Ammon's horn (tissue), 1 donor: ENCODE measurements around the gene OCRL.
"Not testable (repeated sequence)": the region's sequence is repeated elsewhere in the genome, so short reads cannot be mapped to it uniquely, and the experiment has no call there.

Source experiments
- DNase-seq: peaks from one replicate; pipeline ENCODE4 v3.0.0-alpha.2; 2016; ENCODE audit warnings: low spot score

The OCRL gene

GRCh38 chrX:129534816-129535578 lies 5.1 kb upstream of the OCRL start:
- no peak for DNase-seq

GRCh38 chrX:129540722-129541184 lies 694 bp downstream of the OCRL start:
- DNase-seq = no peak

GRCh38 chrX:129544780-129545179 lies 4.7 kb downstream of the OCRL start:
- DNase-seq = no peak

DNA sequence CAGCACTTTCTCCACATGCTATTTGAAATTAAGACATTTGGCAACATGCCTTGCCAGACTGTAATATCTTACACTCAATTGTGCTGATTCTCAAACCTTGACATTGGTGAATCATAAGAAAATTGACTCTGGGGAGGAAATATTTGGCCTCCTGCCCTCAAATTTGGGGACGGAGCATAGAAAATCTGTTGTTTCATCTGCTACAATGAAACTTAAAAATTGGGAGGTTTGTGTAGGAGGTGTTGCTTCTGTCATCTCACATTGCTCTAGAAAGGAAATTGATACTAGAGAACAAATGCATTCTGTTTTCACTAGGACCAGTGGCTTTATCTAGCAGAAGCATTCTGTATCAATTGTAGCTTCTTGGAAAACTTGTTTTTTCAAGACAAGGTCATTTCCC lies 5.3 kb downstream of the OCRL start:
- no peak for DNase-seq

DNA sequence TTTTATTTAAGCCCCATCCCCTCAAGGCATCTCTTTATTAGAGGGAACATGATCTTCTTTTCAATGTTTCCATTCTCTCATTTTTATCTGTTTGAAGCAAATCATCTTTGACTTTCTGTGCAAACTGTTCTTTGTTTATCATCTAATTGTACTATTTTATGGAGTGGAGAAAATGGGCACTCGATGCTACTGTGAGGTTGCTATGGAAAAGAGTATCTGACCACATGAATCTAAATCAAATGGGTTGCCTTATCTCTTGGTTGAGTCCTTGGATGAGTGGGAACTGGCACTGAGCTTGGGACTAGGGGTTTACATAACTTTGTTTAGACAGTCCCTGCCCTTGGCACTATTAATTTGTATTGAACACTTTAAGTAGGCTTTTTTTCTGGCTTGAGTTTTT lies 9.1 kb downstream of the OCRL start:
- no peak for DNase-seq

- DNase-seq = no peak
These were observed 13.7 kb downstream of the OCRL start for GRCh38 chrX:129553619-129554288.

DNA sequence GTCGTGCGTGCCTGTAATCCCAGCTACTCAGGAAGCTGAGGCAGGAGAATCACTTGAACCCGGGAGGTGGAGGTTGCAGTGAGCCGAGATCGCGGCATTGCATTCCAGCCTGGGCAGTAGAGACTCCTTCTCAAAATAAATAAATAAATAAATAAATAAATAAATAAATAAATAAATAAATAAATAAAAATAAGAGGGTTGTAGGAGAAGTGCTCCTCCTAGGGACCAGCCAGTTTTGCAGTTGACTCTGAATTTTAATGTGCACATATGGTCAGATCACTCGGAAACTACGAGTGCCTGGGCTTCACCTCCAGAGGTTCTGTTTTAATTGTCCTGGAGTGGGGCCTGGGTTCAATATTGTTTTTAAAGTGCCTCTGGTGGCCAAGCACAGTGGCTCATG lies 14.8 kb downstream of the OCRL start:
- DNase-seq = not testable (repeated sequence)

DNA sequence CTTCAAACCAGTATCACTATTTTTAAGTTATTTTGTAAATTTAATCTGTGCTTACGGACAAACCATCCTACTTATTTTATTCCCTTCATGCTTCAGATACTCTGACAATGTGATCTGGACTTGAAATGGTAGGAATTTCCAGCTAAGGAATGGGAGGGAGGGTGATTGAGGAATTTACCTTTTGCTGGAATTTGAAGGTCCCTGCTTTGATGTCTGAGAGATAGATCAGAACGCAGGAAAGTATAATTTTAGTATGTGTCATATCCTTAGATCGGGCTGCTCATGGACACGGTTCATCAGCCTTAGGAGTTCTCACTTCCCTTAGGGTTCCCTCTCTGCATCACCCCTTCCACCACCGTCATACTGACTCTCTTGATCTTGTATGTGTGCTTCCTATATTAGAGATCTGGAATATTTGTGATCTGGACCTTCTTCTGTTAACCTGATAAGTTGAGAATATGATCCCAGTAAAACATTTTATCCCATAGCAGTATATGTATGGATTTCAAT lies 16.8 kb downstream of the OCRL start:
- DNase-seq = no peak

- no peak for DNase-seq
These were observed 17.9 kb downstream of the OCRL start for GRCh38 chrX:129557844-129558480.

DNA sequence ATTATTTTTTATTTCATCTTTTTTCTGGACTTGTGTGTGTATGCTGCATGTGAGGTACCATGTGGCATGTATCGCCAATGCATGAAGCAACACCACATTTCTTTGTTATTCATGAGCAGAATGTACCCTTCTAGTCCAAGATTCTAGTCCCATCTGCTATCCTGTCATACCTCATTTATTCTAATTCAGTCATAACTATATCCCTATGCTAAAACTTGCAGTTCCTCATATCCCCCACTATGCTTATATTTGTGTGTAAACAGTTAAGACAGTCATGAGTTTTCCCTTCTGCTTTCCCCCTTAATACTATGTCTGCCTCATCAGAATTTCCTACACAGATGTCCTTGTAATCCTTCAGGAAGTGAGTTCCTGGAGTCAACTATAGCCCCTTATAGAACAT lies 19.7 kb downstream of the OCRL start:
- no peak for DNase-seq

DNA sequence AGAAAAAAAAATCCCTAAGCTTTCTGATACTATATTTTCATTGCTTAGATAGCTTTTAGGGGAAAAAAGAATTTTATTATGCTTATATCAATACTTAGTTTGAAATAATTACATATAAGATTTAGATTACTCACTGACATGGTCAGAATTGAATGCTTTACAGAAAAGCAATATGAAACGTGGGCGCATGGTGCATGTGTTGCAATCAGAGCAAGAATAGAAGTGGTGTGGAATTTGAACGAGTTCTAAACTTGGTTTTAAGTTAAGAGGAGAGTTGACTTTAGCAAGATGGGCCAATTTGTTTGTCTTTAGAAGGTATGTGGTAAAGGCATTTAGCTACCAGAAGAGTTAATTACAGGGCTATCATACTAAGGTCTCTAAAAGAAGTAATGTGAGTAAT lies 21.4 kb downstream of the OCRL start:
- DNase-seq = no peak

DNA sequence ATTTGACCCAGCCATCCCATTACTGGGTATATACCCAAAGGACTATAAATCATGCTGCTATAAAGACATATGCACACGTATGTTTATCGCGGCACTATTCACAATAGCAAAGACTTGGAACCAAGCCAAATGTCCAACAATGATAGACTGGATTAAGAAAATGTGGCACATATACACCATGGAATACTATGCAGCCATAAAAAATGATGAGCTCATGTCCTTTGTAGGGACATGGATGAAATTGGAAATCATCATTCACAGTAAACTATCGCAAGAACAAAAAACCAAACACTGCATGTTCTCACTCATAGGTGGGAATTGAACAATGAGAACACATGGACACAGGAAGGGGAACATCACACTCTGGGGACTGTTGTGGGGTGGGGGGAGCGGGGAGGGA lies 24.3 kb downstream of the OCRL start:
- not testable (repeated sequence) for DNase-seq

GRCh38 chrX:129565046-129565650 lies 25.1 kb downstream of the OCRL start:
- no peak for DNase-seq

DNA sequence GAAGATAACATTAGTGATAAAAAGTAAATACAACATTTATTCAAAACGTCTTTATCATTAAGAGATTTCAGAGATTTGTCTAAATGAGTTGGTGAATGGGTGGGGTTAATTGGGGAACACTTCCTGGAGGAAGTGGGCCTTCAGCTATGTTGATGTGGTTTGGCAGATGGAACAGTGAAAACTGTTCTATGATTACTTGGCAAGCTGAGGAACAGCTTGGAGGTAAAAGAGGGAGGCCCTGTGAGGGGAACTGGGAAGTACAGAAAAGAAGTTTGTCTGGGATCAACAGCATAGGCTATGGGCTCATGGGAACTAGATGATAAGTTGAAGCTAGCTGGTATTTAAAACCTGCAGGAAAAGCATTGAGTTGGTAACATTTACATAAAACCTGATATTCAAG lies 26.0 kb downstream of the OCRL start:
- DNase-seq = no peak

DNA sequence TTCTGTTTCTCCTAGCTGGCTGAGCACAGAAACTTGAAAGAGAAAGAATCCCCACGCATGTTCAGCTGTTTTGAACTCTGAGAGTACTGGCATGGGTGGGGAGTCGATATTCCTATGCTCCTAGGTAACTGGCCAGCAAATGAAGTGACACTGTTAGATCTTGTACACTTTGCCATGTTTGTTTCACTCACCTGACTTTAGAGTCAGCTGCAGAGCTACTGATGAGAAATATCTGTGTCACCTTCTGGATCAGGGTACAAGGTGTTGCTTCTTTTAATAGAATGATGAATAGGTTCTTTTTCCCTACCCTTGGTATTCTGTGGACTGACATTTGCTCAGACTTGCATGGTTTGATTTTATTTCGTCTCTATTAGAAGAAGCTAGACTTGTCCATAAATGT lies 28.3 kb downstream of the OCRL start:
- no peak for DNase-seq

DNA sequence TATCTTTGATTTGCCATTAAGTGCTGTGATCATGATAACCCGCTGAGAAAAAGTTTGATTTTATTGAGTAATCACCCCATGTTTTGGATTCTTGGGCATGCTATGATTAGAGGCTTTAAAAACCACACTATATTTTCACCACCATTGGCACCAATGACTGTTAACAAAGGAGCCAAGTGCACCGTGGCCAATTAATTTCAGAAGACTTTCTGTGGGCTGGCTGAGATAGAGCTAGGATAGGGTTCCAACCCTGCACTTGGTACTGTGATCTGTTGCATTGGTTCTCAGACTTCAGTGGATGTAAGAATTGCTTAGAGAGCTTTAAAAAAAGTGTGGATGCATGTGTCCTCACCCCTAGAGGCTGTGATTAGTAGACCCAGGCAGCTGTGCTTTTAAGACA lies 32.4 kb downstream of the OCRL start:
- no peak for DNase-seq

- not testable (repeated sequence) for DNase-seq
These were observed 33.6 kb downstream of the OCRL start for GRCh38 chrX:129573652-129574051.

DNA sequence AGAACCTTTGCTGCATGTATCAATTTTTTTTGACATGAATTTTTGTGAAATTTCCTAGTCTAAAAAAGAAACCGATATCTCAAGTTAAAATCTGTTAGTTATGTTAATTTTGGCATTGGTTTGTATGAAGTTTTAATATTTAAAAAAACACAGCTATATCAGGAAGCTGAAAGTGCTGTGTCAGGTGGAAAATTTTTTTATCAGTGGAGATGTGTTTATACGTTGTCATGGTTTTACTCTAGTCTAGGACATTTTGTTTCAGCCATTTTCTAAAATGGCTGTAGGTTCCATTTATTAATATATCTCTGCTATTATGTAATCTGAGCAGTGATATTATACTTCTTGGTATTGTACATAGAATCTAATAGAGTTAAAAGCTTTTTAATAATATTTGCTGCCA lies 34.2 kb downstream of the OCRL start:
- DNase-seq = no peak

GRCh38 chrX:129576539-129576938 lies 36.5 kb downstream of the OCRL start:
- no peak for DNase-seq

- peak; percentile 25 for DNase-seq
These were observed 37.4 kb downstream of the OCRL start for GRCh38 chrX:129577473-129577872.

DNA sequence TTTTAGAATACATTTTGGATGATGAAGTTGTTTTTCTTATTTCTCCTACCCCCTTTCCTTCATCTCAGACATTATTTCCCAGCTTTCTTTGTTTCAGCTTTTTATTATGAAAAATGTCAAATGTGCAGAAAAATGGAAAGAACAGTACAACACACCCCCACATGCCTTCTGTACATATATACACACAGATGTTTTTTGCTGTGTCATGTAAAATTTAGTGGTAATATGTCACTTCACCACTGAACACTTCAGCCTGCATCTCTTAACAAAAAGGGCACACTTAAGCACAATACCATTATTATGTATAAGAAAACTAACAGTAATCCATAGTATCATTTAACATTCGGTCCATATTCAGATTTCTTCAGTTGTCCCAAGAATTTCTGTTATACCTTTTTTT lies 37.8 kb downstream of the OCRL start:
- no peak for DNase-seq

DNA sequence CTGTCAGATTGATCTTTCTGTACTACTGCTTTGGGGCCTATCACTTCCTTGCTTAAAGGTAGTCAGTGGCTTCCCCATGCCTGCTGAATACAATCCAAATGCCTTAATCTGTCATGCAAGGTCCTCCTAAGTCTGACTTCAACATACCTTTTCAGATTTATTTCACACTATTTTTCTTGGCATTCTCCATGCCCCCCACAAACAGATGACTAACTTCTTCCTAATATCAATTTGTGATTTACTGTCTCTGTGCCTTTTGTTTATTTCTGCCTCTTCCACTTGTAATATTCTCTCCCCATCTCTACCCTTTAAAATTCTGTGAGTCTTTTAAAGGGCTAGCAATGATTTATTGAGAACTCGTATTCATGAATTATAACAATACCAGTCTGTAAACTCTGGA lies 41.8 kb downstream of the OCRL start:
- no peak for DNase-seq

GRCh38 chrX:129585167-129585566 lies 45.1 kb downstream of the OCRL start:
- DNase-seq = no peak
